Ishikawa (cell line): ENCODE results near the gene MOGAT3.

Source experiments
- CEBPB ChIP-seq: IDR thresholded peaks from 2 replicates; pipeline ENCODE4 v1.6.1; 2012
- CREB1 ChIP-seq: IDR thresholded peaks from 2 replicates; pipeline ENCODE4 v1.6.1; 2012; ENCODE audit warnings: low read depth
- EGR1 ChIP-seq: IDR thresholded peaks from 2 replicates; pipeline ENCODE4 v1.6.1; 2012
- EP300 ChIP-seq: IDR thresholded peaks from 2 replicates; pipeline ENCODE4 v1.6.1; 2012; ENCODE audit warnings: borderline replicate concordance
- FOXM1 ChIP-seq: IDR thresholded peaks from 2 replicates; pipeline ENCODE4 v1.6.1; 2012; ENCODE audit warnings: low read depth, borderline replicate concordance
- MAX ChIP-seq: IDR thresholded peaks from 2 replicates; pipeline ENCODE4 v1.6.1; 2012
- RAD21 ChIP-seq: IDR thresholded peaks from 2 replicates; pipeline ENCODE4 v1.6.1; 2012; ENCODE audit warnings: low read depth
- REST ChIP-seq: IDR thresholded peaks from 2 replicates; pipeline ENCODE4 v1.6.1; 2012; ENCODE audit warnings: low read depth, mild to moderate bottlenecking
- TAF1 ChIP-seq: IDR thresholded peaks from 2 replicates; pipeline ENCODE4 v1.6.1; 2012; ENCODE audit warnings: low read depth, mild to moderate bottlenecking
- YY1 ChIP-seq: IDR thresholded peaks from 2 replicates; pipeline ENCODE4 v1.6.1; 2012; ENCODE audit warnings: low read depth

GRCh38 chr7:101201695-101202602 is 1.1 kb upstream of the MOGAT3 start:
- TF ChIP-seq EP300, result no peak
- TF ChIP-seq CREB1, result no peak
- TF ChIP-seq CEBPB, result no peak
- no peak for TF ChIP-seq TAF1
- no peak for TF ChIP-seq FOXM1
- no peak for TF ChIP-seq RAD21
- TF ChIP-seq REST, result no peak
- TF ChIP-seq MAX, result no peak
- TF ChIP-seq YY1, result no peak
- TF ChIP-seq EGR1, result no peak
